ENCODE results near the gene CDKAL1.
"Not testable (repeated sequence)": the region's sequence is repeated elsewhere in the genome, so short reads cannot be mapped to it uniquely, and the experiment has no call there.

The CDKAL1 gene

GRCh38 chr6:20900389-20901160, 366.3 kb downstream of the CDKAL1 start:
- no peak for DNase-seq

- DNase-seq, result no peak
Observed at GRCh38 chr6:20905377-20905776, 371.1 kb downstream of the CDKAL1 start.

- DNase-seq, result no peak
Observed at GRCh38 chr6:20906945-20907344, 372.7 kb downstream of the CDKAL1 start.

GRCh38 chr6:20907486-20908071, 373.3 kb downstream of the CDKAL1 start:
- no peak for DNase-seq

- DNase-seq, result no peak
Observed at GRCh38 chr6:20909621-20910020, 375.4 kb downstream of the CDKAL1 start.

GRCh38 chr6:20911712-20912111, 377.5 kb downstream of the CDKAL1 start:
- no peak for DNase-seq

GRCh38 chr6:20915156-20915555, 380.9 kb downstream of the CDKAL1 start:
- no peak for DNase-seq

- DNase-seq, result no peak
Observed at GRCh38 chr6:20915626-20916025, 381.4 kb downstream of the CDKAL1 start.

- DNase-seq, result no peak
Observed at GRCh38 chr6:20916086-20916485, 381.8 kb downstream of the CDKAL1 start.

GRCh38 chr6:20918868-20919267, 384.6 kb downstream of the CDKAL1 start:
- no peak for DNase-seq

- DNase-seq, result no peak
Observed at GRCh38 chr6:20919677-20920385, 385.6 kb downstream of the CDKAL1 start.

GRCh38 chr6:20921578-20921977, 387.3 kb downstream of the CDKAL1 start:
- no peak for DNase-seq

GRCh38 chr6:20922743-20923142, 388.5 kb downstream of the CDKAL1 start:
- no peak for DNase-seq

GRCh38 chr6:20924094-20924493, 389.8 kb downstream of the CDKAL1 start:
- not testable (repeated sequence) for DNase-seq

- DNase-seq, result no peak
Observed at GRCh38 chr6:20924911-20925543, 390.8 kb downstream of the CDKAL1 start.

GRCh38 chr6:20927130-20927860, 393.0 kb downstream of the CDKAL1 start:
- no peak for DNase-seq

GRCh38 chr6:20929283-20929682, 395.0 kb downstream of the CDKAL1 start:
- no peak for DNase-seq

- DNase-seq, result no peak
Observed at GRCh38 chr6:20931093-20931492, 396.8 kb downstream of the CDKAL1 start.

- no peak for DNase-seq
Observed at GRCh38 chr6:20931772-20932171, 397.5 kb downstream of the CDKAL1 start.

- no peak for DNase-seq
Observed at GRCh38 chr6:20932284-20932683, 398.0 kb downstream of the CDKAL1 start.

GRCh38 chr6:20933057-20933788, 399.0 kb downstream of the CDKAL1 start:
- no peak for DNase-seq

GRCh38 chr6:20936949-20937348, 402.7 kb downstream of the CDKAL1 start:
- DNase-seq, result no peak

Data from 8988T (cell line).